ENCODE measurements around the gene B3GNT2. TPM values are rescaled to one million over a fixed set of nuclear protein-coding genes. Genes with fewer than 3 reads are reported as not detected.

The B3GNT2 gene
- polyA plus RNA-seq, 1 of the 3 experiments (the other 2 are of a cell fraction): 6.3 TPM

- TF ChIP-seq ZBTB33 (IDR thresholded peaks at IDR 0.05; ENCODE audit: borderline replicate concordance, low read depth) (no peak), YY1 (IDR thresholded peaks at IDR 0.05; ENCODE audit: low read depth) (no peak), REST (IDR thresholded peaks at IDR 0.05; ENCODE audit: low read depth, low read length) (no peak), CTCF (IDR thresholded peaks at IDR 0.05) (no peak), NRF1 (IDR thresholded peaks at IDR 0.05; ENCODE audit: low read depth, low read length) (no peak), RXRA (IDR thresholded peaks at IDR 0.05; ENCODE audit: borderline replicate concordance, low read depth) (no peak), TCF12 (IDR thresholded peaks at IDR 0.05) (no peak)
Observed at GRCh38 chr2:62229082-62229605, 33.2 kb downstream of the B3GNT2 start (continued).

- DNase-seq: no peak
- no peaks in the 10 kb centered on the region for H4K20me1 ChIP-seq (ENCODE audit: insufficient read depth)
- H3K27me3 ChIP-seq (ENCODE audit: insufficient read depth): no peaks in the 10 kb centered on the region
- H3K4me3 ChIP-seq (ENCODE audit: low read depth in 2 of 2, low read length in 1 of 2): no peak overlapping the region
- ChIA-PET CTCF (interaction anchor here (1.0 to 1.2 kb wide), 3 partner anchors 20 to 180 kb away, joined by 3 read pairs; no protein-coding TSS in a partner anchor), POLR2A (no interaction called here)
- no peaks in the 10 kb centered on the region; a peak in 1 of 4 replicates for H3K4me1 ChIP-seq (ENCODE audit: control insufficient read depth in 1 of 2, insufficient read depth in 2 of 2, low read depth in 1 of 2, low read length in 1 of 2)
- no peaks in the 10 kb centered on the region for H3F3A ChIP-seq (replicated peaks; ENCODE audit: insufficient read depth)
- 70% methylated on average over 4 of the region's 4 CpGs for WGBS (ENCODE audit: low lambda C conversion rate)
- H3K36me3 ChIP-seq (replicated peaks in 1 of 2; ENCODE audit: control insufficient read depth in 1 of 2, insufficient read depth in 2 of 2, low read length in 1 of 2): no peaks in the 10 kb centered on the region
- no peaks in the 10 kb centered on the region for H3K9me3 ChIP-seq
- no peak overlapping the region for H3K27ac ChIP-seq (ENCODE audit: low read depth in 2 of 2, low read length in 1 of 2)
- no peak overlapping the region for H3K9ac ChIP-seq
- no peak overlapping the region for H3K4me2 ChIP-seq
- no peaks in the 10 kb centered on the region for H3K9me2 ChIP-seq
- H2AFZ ChIP-seq (ENCODE audit: low read depth): no peak overlapping the region
- no peaks in the 10 kb centered on the region for H3K79me2 ChIP-seq (ENCODE audit: insufficient read depth)
- TF ChIP-seq USF1 (IDR thresholded peaks at IDR 0.05; ENCODE audit: borderline replicate concordance, low read depth) (no peak), MEF2A (IDR thresholded peaks at IDR 0.05; ENCODE audit: borderline replicate concordance, low read depth) (no peak), EP300 (IDR thresholded peaks at IDR 0.05; ENCODE audit: borderline replicate concordance in 1 of 2, low read depth in 1 of 2, low read length in 1 of 2) (no peak), YY1 (IDR thresholded peaks at IDR 0.05; ENCODE audit: low read depth) (no peak), TAF1 (IDR thresholded peaks at IDR 0.05; ENCODE audit: borderline replicate concordance, low read depth, low read length) (no peak), TCF12 (IDR thresholded peaks at IDR 0.05) (no peak), CHD2 (IDR thresholded peaks at IDR 0.05; ENCODE audit: low read length, partially characterized antibody) (no peak), REST (IDR thresholded peaks at IDR 0.05; ENCODE audit: low read depth, low read length) (no peak), RFX5 (IDR thresholded peaks at IDR 0.05; ENCODE audit: low read length) (no peak), NRF1 (IDR thresholded peaks at IDR 0.05; ENCODE audit: low read depth, low read length) (no peak), MAX (IDR thresholded peaks at IDR 0.05; ENCODE audit: low read depth) (no peak), JUND (IDR thresholded peaks at IDR 0.05) (no peak), RAD21 (IDR thresholded peaks at IDR 0.05; ENCODE audit: low read length) (no peak)
Observed at GRCh38 chr2:62231541-62231940, 35.6 kb downstream of the B3GNT2 start.
